SK-N-SH (cell line): ENCODE measurements around the gene SORD. TPM values are rescaled to one million over a fixed set of nuclear protein-coding genes. Genes with fewer than 3 reads are reported as not detected.
"Not testable (repeated sequence)": the region's sequence is repeated elsewhere in the genome, so short reads cannot be mapped to it uniquely, and the experiment has no call there.

Experiments
- CTCF ChIA-PET: fragments of 300-600, 350-600 bp; formaldehyde crosslinking; extraction: SDS; loops from one replicate; lab custom pipeline; 2021; lab: Yijun Ruan, JAX
- POLR2A ChIA-PET: fragments of 350-600 bp; sonication (Branson Sonifier 250); formaldehyde crosslinking; extraction: SDS; loops from one replicate; lab custom pipeline; 2020; ENCODE audit warnings: antibody characterized with exemption, inconsistent platforms; lab: Yijun Ruan, JAX
- DNase-seq: peaks from one replicate; pipeline ENCODE4 v3.0.0; 2012
- H2AFZ ChIP-seq: fragments of 200-600 bp; sonication (generic); 2 replicates; pipeline ENCODE4 v1.8.1; 2016; ENCODE audit warnings: antibody characterized with exemption, mild to moderate bottlenecking, low read depth
- H3F3A ChIP-seq: fragments of 200-600 bp; sonication (generic); replicated peaks from 2 replicates; pipeline ENCODE3; 2016; ENCODE audit warnings: antibody characterized with exemption, mild to moderate bottlenecking; ENCODE audit not compliant: insufficient read depth
- H3K27ac ChIP-seq, 2 experiments: fragments of 200-500 bp in 1 of 2; fragments of 200-600 bp in 1 of 2; sonication (Bioruptor generic) in 1 of 2; sonication (generic), shearing (Covaris generic) in 1 of 2; 2 replicates each; pipeline versions ENCODE4 v1.5.1 to v1.6.1; 2014 to 2016; ENCODE audit warnings: low read depth in 2 of 2, inconsistent platforms in 1 of 2, low read length in 1 of 2, mild to moderate bottlenecking in 1 of 2, mixed read lengths in 1 of 2
- H3K27me3 ChIP-seq: fragments of 200-600 bp; sonication (generic), shearing (Covaris generic); 2 replicates; pipeline ENCODE4 v1.6.1; 2016; ENCODE audit warnings: mixed run types; ENCODE audit not compliant: insufficient read depth
- H3K36me3 ChIP-seq, 2 experiments: fragments of 200-500 bp in 1 of 2; fragments of 200-600 bp in 1 of 2; sonication (Bioruptor generic) in 1 of 2; sonication (generic) in 1 of 2; replicated peaks in 1 of 2; 2 replicates each; pipeline versions ENCODE3 to v1.5.1; 2014 to 2016; ENCODE audit warnings: low read length in 1 of 2, mild to moderate bottlenecking in 1 of 2; ENCODE audit not compliant: insufficient read depth in 2 of 2, control insufficient read depth in 1 of 2
- H3K4me1 ChIP-seq, 2 experiments: fragments of 200-500 bp in 1 of 2; fragments of 200-600 bp in 1 of 2; sonication (Bioruptor generic) in 1 of 2; sonication (generic), shearing (Covaris generic) in 1 of 2; 2 replicates each; pipeline versions ENCODE4 v1.5.1 to v1.6.1; 2014 to 2016; ENCODE audit warnings: low read depth in 1 of 2, low read length in 1 of 2, mixed run types in 1 of 2; ENCODE audit not compliant: insufficient read depth in 2 of 2, control insufficient read depth in 1 of 2
- H3K4me2 ChIP-seq: fragments of 200-600 bp; sonication (generic), shearing (Covaris generic); 2 replicates; pipeline ENCODE4 v1.6.1; 2017; ENCODE audit warnings: mixed run types
- H3K4me3 ChIP-seq, 2 experiments: fragments of 200-500 bp in 1 of 2; fragments of 200-600 bp in 1 of 2; sonication (Bioruptor generic) in 1 of 2; sonication (generic), shearing (Covaris generic) in 1 of 2; 2 replicates each; pipeline versions ENCODE4 v1.5.1 to v1.8.1; 2014 to 2016; ENCODE audit warnings: low read depth in 2 of 2, inconsistent platforms in 1 of 2, low read length in 1 of 2, mild to moderate bottlenecking in 1 of 2, mixed read lengths in 1 of 2, moderate library complexity in 1 of 2
- H3K79me2 ChIP-seq: fragments of 200-600 bp; sonication (generic); 2 replicates; pipeline ENCODE4 v1.8.1; 2017; ENCODE audit warnings: mild to moderate bottlenecking; ENCODE audit not compliant: insufficient read depth
- H3K9ac ChIP-seq: fragments of 200-600 bp; sonication (generic); 2 replicates; pipeline ENCODE4 v1.6.1; 2017; ENCODE audit warnings: mixed run types
- H3K9me2 ChIP-seq: fragments of 200-600 bp; sonication (generic); 2 replicates; pipeline ENCODE4 v1.6.1; 2017; ENCODE audit warnings: mixed run types
- H3K9me3 ChIP-seq: fragments of 200-600 bp; sonication (generic); 2 replicates; pipeline ENCODE4 v1.6.1; 2017; ENCODE audit warnings: mixed run types, mild to moderate bottlenecking, moderate library complexity
- H4K20me1 ChIP-seq: fragments of 200-600 bp; sonication (generic); 2 replicates; pipeline ENCODE4 v1.6.1; 2017; ENCODE audit warnings: mild to moderate bottlenecking, mixed run types; ENCODE audit not compliant: insufficient read depth
- EZH2phosphoT487 ChIP-seq: fragments of 200-600 bp; sonication (generic); IDR thresholded peaks from 2 replicates; pipeline ENCODE4 v1.6.1; 2017; ENCODE audit warnings: low read depth, mixed run types, mild to moderate bottlenecking, antibody characterized with exemption, moderate library complexity, borderline replicate concordance
- FOSL2 ChIP-seq: IDR thresholded peaks from 2 replicates; pipeline ENCODE4 v1.4.0; 2012; ENCODE audit warnings: low read depth, mild to moderate bottlenecking, moderate library complexity, borderline replicate concordance
- FOXJ3 ChIP-seq: sonication (generic); formaldehyde crosslinking; IDR thresholded peaks from 2 replicates; pipeline ENCODE4 v1.5.1; 2020; ENCODE audit warnings: mild to moderate bottlenecking, missing genetic modification reagents
- GATA2 ChIP-seq: sonication (generic); formaldehyde crosslinking; IDR thresholded peaks from 2 replicates; pipeline ENCODE4 v1.5.0; 2020; ENCODE audit warnings: mild to moderate bottlenecking, missing genetic modification reagents
- JUND ChIP-seq: IDR thresholded peaks from 2 replicates; pipeline ENCODE4 v1.4.0; 2012
- MEF2A ChIP-seq: IDR thresholded peaks from 2 replicates; pipeline ENCODE4 v1.4.0; 2012; ENCODE audit warnings: low read depth, borderline replicate concordance
- NRF1 ChIP-seq: IDR thresholded peaks from 2 replicates; pipeline ENCODE4 v1.6.1; 2012; ENCODE audit warnings: low read depth, mild to moderate bottlenecking, low read length
- POLR2AphosphoS5 ChIP-seq: IDR thresholded peaks from 2 replicates; pipeline ENCODE4 v1.6.1; 2012; ENCODE audit warnings: low read depth, low read length
- RAD21 ChIP-seq: IDR thresholded peaks from 2 replicates; pipeline ENCODE4 v1.6.1; 2012; ENCODE audit warnings: mild to moderate bottlenecking, low read length
- RXRA ChIP-seq: IDR thresholded peaks from 2 replicates; pipeline ENCODE4 v1.4.0; 2012; ENCODE audit warnings: low read depth, mild to moderate bottlenecking, borderline replicate concordance
- SIN3A ChIP-seq: IDR thresholded peaks from 2 replicates; pipeline ENCODE4 v1.6.1; 2012; ENCODE audit warnings: low read depth, mild to moderate bottlenecking, low read length, moderate library complexity, borderline replicate concordance
- SMC3 ChIP-seq: IDR thresholded peaks from 2 replicates; pipeline ENCODE4 v1.6.1; 2012; ENCODE audit warnings: low read depth, low read length, improper control_type of control experiment
- TAF1 ChIP-seq: IDR thresholded peaks from 2 replicates; pipeline ENCODE4 v1.6.1; 2012; ENCODE audit warnings: low read depth, mild to moderate bottlenecking, low read length, moderate library complexity, borderline replicate concordance
- TEAD4 ChIP-seq: IDR thresholded peaks from 2 replicates; pipeline ENCODE4 v1.4.0; 2012; ENCODE audit warnings: mild to moderate bottlenecking, borderline replicate concordance; ENCODE audit not compliant: insufficient read depth
- YY1 ChIP-seq: IDR thresholded peaks from 2 replicates; pipeline ENCODE4 v1.4.0; 2012; ENCODE audit warnings: low read depth, mild to moderate bottlenecking
- WGBS: methylation state at CpG from one replicate; pipeline ENCODE4 v1.1.6; 2017; ENCODE audit warnings: low lambda C conversion rate; 5-methylcytosine and 5-hydroxymethylcytosine counted together
- polyA plus RNA-seq, 3 experiments: library from polyadenylated mRNA; depleted of rRNA; stranded (reverse); fragments of >200 nt; gene quantifications; 2 replicates each; pipeline ENCODE4 v1.2.3, GENCODE V29; 2012
- TF ChIP-seq, protein P1 (sequence below): IDR thresholded peaks from 2 replicates; pipeline ENCODE4 v1.4.0; 2012; ENCODE audit warnings: low read depth, borderline replicate concordance
- TF ChIP-seq, protein P2 (sequence below): IDR thresholded peaks from 2 replicates; pipeline ENCODE4; 2012
- TF ChIP-seq, protein P3 (sequence below): fragments of 200-600 bp; sonication (generic); IDR thresholded peaks from 2 replicates; pipeline ENCODE4 v1.6.1; 2017; ENCODE audit warnings: antibody characterized with exemption, mild to moderate bottlenecking, moderate library complexity

Gene SORD
- polyA plus RNA-seq, 1 of the 3 experiments (the other 2 are of a cell fraction) = 35.1 TPM

GRCh38 chr15:45080593-45080992, 57.6 kb downstream of the SORD start:
- H4K20me1 ChIP-seq, H3K9me2 ChIP-seq, H3K4me2 ChIP-seq, H3F3A ChIP-seq, H3K36me3 ChIP-seq, H3K27me3 ChIP-seq, H3K9me3 ChIP-seq, DNase-seq, H3K4me3 ChIP-seq, H3K79me2 ChIP-seq, H2AFZ ChIP-seq, H3K9ac ChIP-seq, H3K27ac ChIP-seq, POLR2A ChIA-PET: not testable (repeated sequence)
- CTCF ChIA-PET = interaction anchor here (1.6 kb wide), 1 partner anchor 37 kb away, joined by 9 read pairs; no protein-coding TSS in a partner anchor
- H3K4me1 ChIP-seq = peaks cover 0 to 15% of the 10 kb centered on the region in 2 experiments; a peak in 1 of 4 replicates
- WGBS = no CpG with 5 or more reads among the region's 3 CpGs

GRCh38 chr15:45082412-45082811, 59.4 kb downstream of the SORD start:
- H3K9me3 ChIP-seq, POLR2A ChIA-PET, H3K36me3 ChIP-seq, H3F3A ChIP-seq, H3K27me3 ChIP-seq, DNase-seq, H3K27ac ChIP-seq, H3K9me2 ChIP-seq, H3K4me3 ChIP-seq, H3K9ac ChIP-seq, H2AFZ ChIP-seq, H3K79me2 ChIP-seq, H4K20me1 ChIP-seq, H3K4me2 ChIP-seq: not testable (repeated sequence)
- H3K4me1 ChIP-seq = peaks cover 0 to 15% of the 10 kb centered on the region in 2 experiments; a peak in 1 of 4 replicates
- CTCF ChIA-PET = interaction anchor here (8.4 kb wide), 1 partner anchor 36 kb away, joined by 46 read pairs; no protein-coding TSS in a partner anchor
- WGBS = 61% methylated on average over 5 of the region's 10 CpGs

- no peaks in the 10 kb centered on the region for H3K27me3 ChIP-seq
- H3K9me2 ChIP-seq = no peaks in the 10 kb centered on the region
- no peaks in the 10 kb centered on the region for H3K79me2 ChIP-seq
- no peak overlapping the region for H2AFZ ChIP-seq
- H3K36me3 ChIP-seq = no peaks in the 10 kb centered on the region
- peaks cover 0 to 8% of the 10 kb centered on the region in 2 experiments; a peak in 1 of 4 replicates for H3K4me1 ChIP-seq
- no peak overlapping the region for H3K4me3 ChIP-seq
- ChIA-PET POLR2A (no interaction called here), CTCF (interaction anchor here (8.4 kb wide), 1 partner anchor 35 kb away, joined by 46 read pairs; no protein-coding TSS in a partner anchor)
- no peak overlapping the region for H3K4me2 ChIP-seq
- H3K9ac ChIP-seq = no peak overlapping the region
- no peak overlapping the region for H3K27ac ChIP-seq
- no peaks in the 10 kb centered on the region for H4K20me1 ChIP-seq
- no peak for DNase-seq
- no peaks in the 10 kb centered on the region for H3K9me3 ChIP-seq
- no peaks in the 10 kb centered on the region for H3F3A ChIP-seq
- TF ChIP-seq FOXJ3 (CRISPR knock-in tag) = no peak
- TF ChIP-seq POLR2AphosphoS5 = no peak
- TF ChIP-seq TEAD4 = no peak
- TF ChIP-seq, protein P1, sequence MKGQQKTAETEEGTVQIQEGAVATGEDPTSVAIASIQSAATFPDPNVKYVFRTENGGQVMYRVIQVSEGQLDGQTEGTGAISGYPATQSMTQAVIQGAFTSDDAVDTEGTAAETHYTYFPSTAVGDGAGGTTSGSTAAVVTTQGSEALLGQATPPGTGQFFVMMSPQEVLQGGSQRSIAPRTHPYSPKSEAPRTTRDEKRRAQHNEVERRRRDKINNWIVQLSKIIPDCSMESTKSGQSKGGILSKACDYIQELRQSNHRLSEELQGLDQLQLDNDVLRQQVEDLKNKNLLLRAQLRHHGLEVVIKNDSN = no peak
- TF ChIP-seq JUND = no peak
- no peak for TF ChIP-seq YY1
- no peak for TF ChIP-seq SMC3
- TF ChIP-seq, protein P2, sequence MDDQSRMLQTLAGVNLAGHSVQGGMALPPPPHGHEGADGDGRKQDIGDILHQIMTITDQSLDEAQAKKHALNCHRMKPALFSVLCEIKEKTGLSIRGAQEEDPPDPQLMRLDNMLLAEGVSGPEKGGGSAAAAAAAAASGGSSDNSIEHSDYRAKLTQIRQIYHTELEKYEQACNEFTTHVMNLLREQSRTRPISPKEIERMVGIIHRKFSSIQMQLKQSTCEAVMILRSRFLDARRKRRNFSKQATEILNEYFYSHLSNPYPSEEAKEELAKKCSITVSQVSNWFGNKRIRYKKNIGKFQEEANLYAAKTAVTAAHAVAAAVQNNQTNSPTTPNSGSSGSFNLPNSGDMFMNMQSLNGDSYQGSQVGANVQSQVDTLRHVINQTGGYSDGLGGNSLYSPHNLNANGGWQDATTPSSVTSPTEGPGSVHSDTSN = no peak
- TF ChIP-seq RXRA = no peak
- TF ChIP-seq, protein P3, sequence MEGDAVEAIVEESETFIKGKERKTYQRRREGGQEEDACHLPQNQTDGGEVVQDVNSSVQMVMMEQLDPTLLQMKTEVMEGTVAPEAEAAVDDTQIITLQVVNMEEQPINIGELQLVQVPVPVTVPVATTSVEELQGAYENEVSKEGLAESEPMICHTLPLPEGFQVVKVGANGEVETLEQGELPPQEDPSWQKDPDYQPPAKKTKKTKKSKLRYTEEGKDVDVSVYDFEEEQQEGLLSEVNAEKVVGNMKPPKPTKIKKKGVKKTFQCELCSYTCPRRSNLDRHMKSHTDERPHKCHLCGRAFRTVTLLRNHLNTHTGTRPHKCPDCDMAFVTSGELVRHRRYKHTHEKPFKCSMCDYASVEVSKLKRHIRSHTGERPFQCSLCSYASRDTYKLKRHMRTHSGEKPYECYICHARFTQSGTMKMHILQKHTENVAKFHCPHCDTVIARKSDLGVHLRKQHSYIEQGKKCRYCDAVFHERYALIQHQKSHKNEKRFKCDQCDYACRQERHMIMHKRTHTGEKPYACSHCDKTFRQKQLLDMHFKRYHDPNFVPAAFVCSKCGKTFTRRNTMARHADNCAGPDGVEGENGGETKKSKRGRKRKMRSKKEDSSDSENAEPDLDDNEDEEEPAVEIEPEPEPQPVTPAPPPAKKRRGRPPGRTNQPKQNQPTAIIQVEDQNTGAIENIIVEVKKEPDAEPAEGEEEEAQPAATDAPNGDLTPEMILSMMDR = no peak
- no peak for TF ChIP-seq GATA2 (CRISPR knock-in tag)
- no peak for TF ChIP-seq TAF1
- no peak for TF ChIP-seq NRF1
- TF ChIP-seq FOSL2 = no peak
- no peak for TF ChIP-seq EZH2phosphoT487
- no peak for TF ChIP-seq RAD21
- no peak for TF ChIP-seq MEF2A
- no peak for TF ChIP-seq SIN3A
Observed at GRCh38 chr15:45083223-45083622, 60.2 kb downstream of the SORD start.
